DND-41 (cell line): Measurements from ENCODE around the gene PPP3R1.

ENCODE experiments used
- ATAC-seq: fragments of 200-7000 bp; cut with Tn5 transposase; 3 replicates; pipeline ENCODE4 v1.9.1; 2021; ENCODE audit warnings: low read depth; ENCODE audit not compliant: insufficient read depth
- DNase-seq: peaks from one replicate; pipeline ENCODE4 v3.0.0-alpha.2; 2020
- H2AFZ ChIP-seq: 2 replicates; pipeline ENCODE4 v1.6.0; 2012; ENCODE audit warnings: low read depth, low read length
- H3K27ac ChIP-seq: 2 replicates; pipeline ENCODE4 v1.5.1; 2012; ENCODE audit warnings: low read length, inconsistent platforms
- H3K27me3 ChIP-seq: fragments of 200-600 bp; sonication (generic); 2 replicates; pipeline ENCODE4 v1.6.0; 2012; ENCODE audit warnings: low read length, mild to moderate bottlenecking, inconsistent platforms; ENCODE audit not compliant: insufficient read depth, poor library complexity
- H3K36me3 ChIP-seq: 2 replicates; pipeline ENCODE4 v1.5.1; 2012; ENCODE audit warnings: low read length, inconsistent platforms; ENCODE audit not compliant: insufficient read depth
- H3K4me1 ChIP-seq: 2 replicates; pipeline ENCODE4 v1.5.1; 2012; ENCODE audit warnings: mild to moderate bottlenecking, low read length; ENCODE audit not compliant: insufficient read depth
- H3K4me2 ChIP-seq: 2 replicates; pipeline ENCODE4 v1.6.0; 2012; ENCODE audit warnings: mild to moderate bottlenecking, moderate library complexity, low read length, inconsistent platforms; ENCODE audit not compliant: insufficient read depth
- H3K4me3 ChIP-seq, 2 experiments: fragments of 200-600 bp in 1 of 2; shearing (Covaris generic) in 1 of 2; 2 replicates each; pipeline ENCODE4 v1.5.1; 2012 to 2016; ENCODE audit warnings: inconsistent platforms in 2 of 2, low read length in 2 of 2, mild to moderate bottlenecking in 2 of 2, low read depth in 1 of 2, moderate library complexity in 1 of 2
- H3K79me2 ChIP-seq: 2 replicates; pipeline ENCODE4 v1.6.0; 2012; ENCODE audit warnings: low read length, inconsistent platforms; ENCODE audit not compliant: insufficient read depth
- H3K9ac ChIP-seq: 2 replicates; pipeline ENCODE4 v1.6.0; 2012; ENCODE audit warnings: low read depth, mild to moderate bottlenecking, inconsistent platforms, low read length, moderate library complexity
- H3K9me3 ChIP-seq: 2 replicates; pipeline ENCODE4 v1.5.1; 2012; ENCODE audit warnings: low read length, moderate library complexity, mild to moderate bottlenecking, inconsistent platforms; ENCODE audit not compliant: insufficient read depth, severe bottlenecking
- H4K20me1 ChIP-seq: 2 replicates; pipeline ENCODE4 v1.6.0; 2012; ENCODE audit warnings: low read length; ENCODE audit not compliant: insufficient read depth
- CTCF ChIP-seq: IDR thresholded peaks from 2 replicates; pipeline ENCODE4 v1.5.1; 2012; ENCODE audit warnings: borderline replicate concordance, low read length, moderate library complexity, mild to moderate bottlenecking; ENCODE audit not compliant: poor library complexity, severe bottlenecking; ENCODE audit errors: extremely low read depth
- EZH2 ChIP-seq: IDR thresholded peaks from 3 replicates; pipeline ENCODE4 v1.6.1; 2012; ENCODE audit warnings: borderline replicate concordance, low read depth, mild to moderate bottlenecking, moderate library complexity, low read length, inconsistent platforms; ENCODE audit not compliant: severe bottlenecking

Gene PPP3R1

DNA sequence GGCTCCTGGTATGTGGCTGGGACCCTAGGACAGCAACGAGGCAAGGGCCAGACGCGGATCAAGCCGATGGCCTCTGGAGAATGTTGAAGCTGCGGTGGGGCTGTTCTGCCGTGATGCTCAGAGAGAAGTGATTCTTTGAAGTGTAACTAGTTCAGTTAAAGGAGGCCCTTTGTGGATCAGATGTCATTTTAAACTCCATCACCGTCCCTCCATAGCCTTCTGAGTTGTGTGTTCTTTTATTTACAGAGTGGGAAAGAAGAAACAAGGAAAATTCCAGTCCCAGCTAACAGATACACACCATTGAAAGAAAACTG, 94.2 kb downstream of the PPP3R1 start:
- Histone ChIP-seq H3K27me3 (no peaks in the 10 kb centered on the region), H2AFZ (peak overlapping the region; percentile 98), H3K4me3 (peak overlapping the region; percentile 81 to 99), H3K36me3 (peaks cover 34% of the 10 kb centered on the region), H3K4me2 (peak overlapping the region; percentile 98), H3K9me3 (no peaks in the 10 kb centered on the region), H3K27ac (peak overlapping the region; percentile 97), H4K20me1 (no peaks in the 10 kb centered on the region), H3K9ac (peak overlapping the region; percentile 83), H3K79me2 (peaks cover 56% of the 10 kb centered on the region), H3K4me1 (peaks cover 35% of the 10 kb centered on the region)
- TF ChIP-seq CTCF (no peak), EZH2 (no peak)
- ATAC-seq (no peak; the same call in 2 of the 3 replicates), DNase-seq (no peak)

DNA sequence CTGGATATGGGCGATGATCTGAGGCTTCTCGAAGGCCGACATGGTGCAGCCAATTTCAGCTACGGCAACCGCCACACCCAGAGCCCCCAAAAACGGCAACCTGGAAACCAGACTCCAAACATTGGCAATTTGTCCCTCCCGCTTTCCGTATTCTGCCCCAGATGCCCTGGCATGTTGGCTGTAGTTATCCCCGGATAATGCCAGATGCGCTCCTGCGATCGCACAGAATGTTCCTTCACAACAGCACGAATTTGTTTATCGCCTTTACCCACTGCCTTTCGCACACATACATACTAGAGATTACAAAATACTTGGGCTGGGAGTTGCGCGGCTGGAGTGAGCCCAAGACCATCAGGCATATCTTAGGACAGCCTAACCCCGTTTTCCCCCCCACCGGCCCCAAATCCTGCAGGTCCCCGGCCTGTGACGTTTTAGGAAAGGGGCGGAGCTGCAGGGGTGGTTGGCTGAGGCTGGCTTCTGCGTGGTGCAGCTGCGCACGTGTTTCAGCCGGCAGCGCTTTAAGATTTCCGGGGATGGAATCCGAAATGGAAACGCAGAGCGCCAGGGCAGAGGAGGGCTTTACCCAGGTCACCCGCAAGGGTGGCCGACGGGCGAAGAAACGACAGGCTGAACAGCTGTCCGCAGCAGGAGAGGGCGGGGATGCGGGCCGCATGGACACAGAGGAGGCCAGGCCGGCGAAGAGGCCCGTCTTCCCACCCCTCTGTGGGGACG, 94.8 kb downstream of the PPP3R1 start, which contains the start of gene PNO1:
TSS of gene PNO1 (plus strand) at position 487 of the 732 bp plus-strand sequence. CDS start at position 534, 47 bp downstream.
- peak within 1 kb of the TSS; percentile 98 for H2AFZ ChIP-seq
- peaks cover 29% of the 10 kb centered on the region for H3K36me3 ChIP-seq
- peaks cover 35% of the 10 kb centered on the region for H3K4me1 ChIP-seq
- peak; percentile 96 for DNase-seq
- no peaks in the 10 kb centered on the region for H4K20me1 ChIP-seq
- H3K9ac ChIP-seq, result peak within 1 kb of the TSS; percentile 83
- H3K4me2 ChIP-seq, result peak within 1 kb of the TSS; percentile 98
- peak within 1 kb of the TSS; percentile 97 for H3K27ac ChIP-seq
- ATAC-seq, result peak; percentile 92
- no peaks in the 10 kb centered on the region for H3K27me3 ChIP-seq
- H3K9me3 ChIP-seq, result no peaks in the 10 kb centered on the region
- TF ChIP-seq EZH2 (no peak), CTCF (no peak)
- peaks cover 56% of the 10 kb centered on the region for H3K79me2 ChIP-seq
- peak within 1 kb of the TSS; percentile 95 to 99 for H3K4me3 ChIP-seq

GRCh38 chr2:68157002-68157401, 95.3 kb downstream of the PPP3R1 start:
- H3K36me3 ChIP-seq, result peaks cover 23% of the 10 kb centered on the region
- peaks cover 35% of the 10 kb centered on the region for H3K4me1 ChIP-seq
- no peaks in the 10 kb centered on the region for H3K27me3 ChIP-seq
- no peak for TF ChIP-seq CTCF
- no peak for TF ChIP-seq EZH2
- H2AFZ ChIP-seq, result peak overlapping the region; percentile 98
- H3K27ac ChIP-seq, result peak overlapping the region; percentile 97
- DNase-seq (no peak), ATAC-seq (peak; percentile 54)
- no peaks in the 10 kb centered on the region for H4K20me1 ChIP-seq
- peak overlapping the region; percentile 98 for H3K4me2 ChIP-seq
- H3K9me3 ChIP-seq, result no peaks in the 10 kb centered on the region
- peaks cover 56% of the 10 kb centered on the region for H3K79me2 ChIP-seq
- peak overlapping the region; percentile 83 for H3K9ac ChIP-seq
- peak overlapping the region; percentile 95 to 99 for H3K4me3 ChIP-seq
